Transverse colon (tissue), 4 donors: ENCODE measurements around the gene FSTL5.

Source experiments
- CTCF ChIP-seq, 5 experiments: fragments of 200-600 bp in 3 of 5; fragments of 450-650 bp in 2 of 5; sonication (generic) in 3 of 5; IDR thresholded peaks; 1 replicate in 2 of 5; 2 replicates in 3 of 5; pipeline ENCODE4 v1.5.1; 2016 to 2017; ENCODE audit warnings: antibody characterized with exemption in 5 of 5, inconsistent platforms in 3 of 5, mild to moderate bottlenecking in 2 of 5, moderate library complexity in 1 of 5
- EP300 ChIP-seq: sonication (generic); formaldehyde crosslinking; IDR thresholded peaks from one replicate; pipeline ENCODE4 v1.6.1; 2017; ENCODE audit warnings: antibody characterized with exemption, low read depth
- POLR2A ChIP-seq: fragments of 450-650 bp; IDR thresholded peaks from one replicate; pipeline ENCODE4 v1.6.1; 2016; ENCODE audit warnings: antibody characterized with exemption, mild to moderate bottlenecking, moderate library complexity
- POLR2AphosphoS5 ChIP-seq, 3 donors: sonication (generic); formaldehyde crosslinking; IDR thresholded peaks; one replicate each; pipeline ENCODE4 v1.6.1; 2016; ENCODE audit warnings: antibody characterized with exemption in 3 of 3

DNA sequence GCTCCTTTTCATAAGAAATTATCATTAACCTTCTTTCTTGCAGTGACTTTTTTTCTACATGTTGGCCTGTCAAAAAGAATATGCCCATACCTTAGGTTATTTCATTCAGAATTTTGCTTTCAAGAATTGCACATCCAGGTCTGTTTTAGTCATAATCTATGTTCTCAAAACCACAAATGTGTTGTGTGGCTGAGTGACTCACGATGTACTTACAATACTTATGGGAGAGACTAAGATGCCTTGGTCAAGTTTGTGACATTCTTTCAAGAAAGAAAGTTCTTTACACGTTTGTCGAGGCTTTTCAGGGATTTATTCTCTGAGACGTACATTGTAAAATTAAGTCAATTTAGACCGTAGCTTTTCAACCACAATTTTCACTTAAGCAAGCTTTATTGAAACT lies 396.7 kb downstream of the FSTL5 start:
- TF ChIP-seq CTCF (IDR thresholded peaks at IDR 0.05) (no peak), POLR2A (no peak), EP300 (no peak), POLR2AphosphoS5 (IDR thresholded peaks at IDR 0.05) (no peak)
